ENCODE measurements around the gene C4orf17. TPM values are rescaled to one million over a fixed set of nuclear protein-coding genes. Genes with fewer than 3 reads are reported as not detected.

The C4orf17 gene
- total and polyA plus RNA-seq, 2 of the 8 experiments (the other 6 are each of a cell fraction or from before 2014, with no cell fraction given), result not detected

GRCh38 chr4:99571883-99572282 lies 61.1 kb downstream of the C4orf17 start (continued):
- TF ChIP-seq, protein P1, sequence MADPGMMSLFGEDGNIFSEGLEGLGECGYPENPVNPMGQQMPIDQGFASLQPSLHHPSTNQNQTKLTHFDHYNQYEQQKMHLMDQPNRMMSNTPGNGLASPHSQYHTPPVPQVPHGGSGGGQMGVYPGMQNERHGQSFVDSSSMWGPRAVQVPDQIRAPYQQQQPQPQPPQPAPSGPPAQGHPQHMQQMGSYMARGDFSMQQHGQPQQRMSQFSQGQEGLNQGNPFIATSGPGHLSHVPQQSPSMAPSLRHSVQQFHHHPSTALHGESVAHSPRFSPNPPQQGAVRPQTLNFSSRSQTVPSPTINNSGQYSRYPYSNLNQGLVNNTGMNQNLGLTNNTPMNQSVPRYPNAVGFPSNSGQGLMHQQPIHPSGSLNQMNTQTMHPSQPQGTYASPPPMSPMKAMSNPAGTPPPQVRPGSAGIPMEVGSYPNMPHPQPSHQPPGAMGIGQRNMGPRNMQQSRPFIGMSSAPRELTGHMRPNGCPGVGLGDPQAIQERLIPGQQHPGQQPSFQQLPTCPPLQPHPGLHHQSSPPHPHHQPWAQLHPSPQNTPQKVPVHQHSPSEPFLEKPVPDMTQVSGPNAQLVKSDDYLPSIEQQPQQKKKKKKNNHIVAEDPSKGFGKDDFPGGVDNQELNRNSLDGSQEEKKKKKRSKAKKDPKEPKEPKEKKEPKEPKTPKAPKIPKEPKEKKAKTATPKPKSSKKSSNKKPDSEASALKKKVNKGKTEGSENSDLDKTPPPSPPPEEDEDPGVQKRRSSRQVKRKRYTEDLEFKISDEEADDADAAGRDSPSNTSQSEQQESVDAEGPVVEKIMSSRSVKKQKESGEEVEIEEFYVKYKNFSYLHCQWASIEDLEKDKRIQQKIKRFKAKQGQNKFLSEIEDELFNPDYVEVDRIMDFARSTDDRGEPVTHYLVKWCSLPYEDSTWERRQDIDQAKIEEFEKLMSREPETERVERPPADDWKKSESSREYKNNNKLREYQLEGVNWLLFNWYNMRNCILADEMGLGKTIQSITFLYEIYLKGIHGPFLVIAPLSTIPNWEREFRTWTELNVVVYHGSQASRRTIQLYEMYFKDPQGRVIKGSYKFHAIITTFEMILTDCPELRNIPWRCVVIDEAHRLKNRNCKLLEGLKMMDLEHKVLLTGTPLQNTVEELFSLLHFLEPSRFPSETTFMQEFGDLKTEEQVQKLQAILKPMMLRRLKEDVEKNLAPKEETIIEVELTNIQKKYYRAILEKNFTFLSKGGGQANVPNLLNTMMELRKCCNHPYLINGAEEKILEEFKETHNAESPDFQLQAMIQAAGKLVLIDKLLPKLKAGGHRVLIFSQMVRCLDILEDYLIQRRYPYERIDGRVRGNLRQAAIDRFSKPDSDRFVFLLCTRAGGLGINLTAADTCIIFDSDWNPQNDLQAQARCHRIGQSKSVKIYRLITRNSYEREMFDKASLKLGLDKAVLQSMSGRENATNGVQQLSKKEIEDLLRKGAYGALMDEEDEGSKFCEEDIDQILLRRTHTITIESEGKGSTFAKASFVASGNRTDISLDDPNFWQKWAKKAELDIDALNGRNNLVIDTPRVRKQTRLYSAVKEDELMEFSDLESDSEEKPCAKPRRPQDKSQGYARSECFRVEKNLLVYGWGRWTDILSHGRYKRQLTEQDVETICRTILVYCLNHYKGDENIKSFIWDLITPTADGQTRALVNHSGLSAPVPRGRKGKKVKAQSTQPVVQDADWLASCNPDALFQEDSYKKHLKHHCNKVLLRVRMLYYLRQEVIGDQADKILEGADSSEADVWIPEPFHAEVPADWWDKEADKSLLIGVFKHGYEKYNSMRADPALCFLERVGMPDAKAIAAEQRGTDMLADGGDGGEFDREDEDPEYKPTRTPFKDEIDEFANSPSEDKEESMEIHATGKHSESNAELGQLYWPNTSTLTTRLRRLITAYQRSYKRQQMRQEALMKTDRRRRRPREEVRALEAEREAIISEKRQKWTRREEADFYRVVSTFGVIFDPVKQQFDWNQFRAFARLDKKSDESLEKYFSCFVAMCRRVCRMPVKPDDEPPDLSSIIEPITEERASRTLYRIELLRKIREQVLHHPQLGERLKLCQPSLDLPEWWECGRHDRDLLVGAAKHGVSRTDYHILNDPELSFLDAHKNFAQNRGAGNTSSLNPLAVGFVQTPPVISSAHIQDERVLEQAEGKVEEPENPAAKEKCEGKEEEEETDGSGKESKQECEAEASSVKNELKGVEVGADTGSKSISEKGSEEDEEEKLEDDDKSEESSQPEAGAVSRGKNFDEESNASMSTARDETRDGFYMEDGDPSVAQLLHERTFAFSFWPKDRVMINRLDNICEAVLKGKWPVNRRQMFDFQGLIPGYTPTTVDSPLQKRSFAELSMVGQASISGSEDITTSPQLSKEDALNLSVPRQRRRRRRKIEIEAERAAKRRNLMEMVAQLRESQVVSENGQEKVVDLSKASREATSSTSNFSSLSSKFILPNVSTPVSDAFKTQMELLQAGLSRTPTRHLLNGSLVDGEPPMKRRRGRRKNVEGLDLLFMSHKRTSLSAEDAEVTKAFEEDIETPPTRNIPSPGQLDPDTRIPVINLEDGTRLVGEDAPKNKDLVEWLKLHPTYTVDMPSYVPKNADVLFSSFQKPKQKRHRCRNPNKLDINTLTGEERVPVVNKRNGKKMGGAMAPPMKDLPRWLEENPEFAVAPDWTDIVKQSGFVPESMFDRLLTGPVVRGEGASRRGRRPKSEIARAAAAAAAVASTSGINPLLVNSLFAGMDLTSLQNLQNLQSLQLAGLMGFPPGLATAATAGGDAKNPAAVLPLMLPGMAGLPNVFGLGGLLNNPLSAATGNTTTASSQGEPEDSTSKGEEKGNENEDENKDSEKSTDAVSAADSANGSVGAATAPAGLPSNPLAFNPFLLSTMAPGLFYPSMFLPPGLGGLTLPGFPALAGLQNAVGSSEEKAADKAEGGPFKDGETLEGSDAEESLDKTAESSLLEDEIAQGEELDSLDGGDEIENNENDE (IDR thresholded peaks at IDR 0.05; ENCODE audit: insufficient replicate concordance, low read length), result no peak
- TF ChIP-seq JUN (IDR thresholded peaks at IDR 0.05; ENCODE audit: low read depth, low read length) (no peak), BCL11A (IDR thresholded peaks at IDR 0.05; ENCODE audit: low read depth in 2 of 2, low read length in 2 of 2) (no peak)

Data from H1 (cell line).